Measurements from ENCODE around the gene CPA5.

CPA5 gene

DNA sequence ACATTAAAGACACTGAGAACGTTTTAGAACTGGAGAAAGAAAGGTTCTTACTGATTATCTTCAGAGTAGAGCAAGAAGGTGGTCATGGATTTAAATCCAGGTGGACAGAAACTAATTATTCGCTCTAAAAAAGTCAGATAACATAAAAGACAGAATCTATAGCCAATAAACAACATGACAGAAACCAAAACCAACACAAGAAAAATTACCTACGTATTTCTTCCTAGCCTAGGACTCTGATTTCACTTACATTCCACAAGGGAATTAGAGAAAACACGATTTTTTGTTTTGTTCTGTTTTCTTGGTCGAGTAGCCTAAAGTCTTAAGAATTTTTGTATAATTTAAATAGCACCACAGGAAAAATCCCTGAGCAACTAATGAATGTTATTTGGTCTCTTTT is 50.8 kb downstream of the CPA5 start:
- no peak for DNase-seq (ENCODE audit: low spot score)

DNA sequence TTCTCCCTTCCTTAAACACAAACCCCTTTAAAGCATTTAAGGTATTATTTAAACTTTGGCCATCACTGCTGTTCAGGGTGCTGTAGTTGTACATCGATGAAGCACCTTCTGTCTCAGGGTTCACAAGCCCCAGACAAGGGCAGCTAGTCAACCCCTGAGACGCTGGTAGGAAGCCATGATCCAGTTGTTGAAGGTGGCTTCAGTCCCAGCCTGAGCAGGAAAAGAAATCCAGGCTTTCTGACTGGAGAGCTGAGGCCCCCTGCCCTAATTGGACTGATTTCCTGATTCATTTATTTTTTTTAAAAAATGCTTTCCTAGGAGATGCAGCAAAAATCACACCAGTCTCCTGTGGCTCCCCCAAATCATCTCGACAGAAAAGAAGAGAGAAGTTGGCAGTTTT is 51.5 kb downstream of the CPA5 start:
- no peak for DNase-seq (ENCODE audit: low spot score)

DNA sequence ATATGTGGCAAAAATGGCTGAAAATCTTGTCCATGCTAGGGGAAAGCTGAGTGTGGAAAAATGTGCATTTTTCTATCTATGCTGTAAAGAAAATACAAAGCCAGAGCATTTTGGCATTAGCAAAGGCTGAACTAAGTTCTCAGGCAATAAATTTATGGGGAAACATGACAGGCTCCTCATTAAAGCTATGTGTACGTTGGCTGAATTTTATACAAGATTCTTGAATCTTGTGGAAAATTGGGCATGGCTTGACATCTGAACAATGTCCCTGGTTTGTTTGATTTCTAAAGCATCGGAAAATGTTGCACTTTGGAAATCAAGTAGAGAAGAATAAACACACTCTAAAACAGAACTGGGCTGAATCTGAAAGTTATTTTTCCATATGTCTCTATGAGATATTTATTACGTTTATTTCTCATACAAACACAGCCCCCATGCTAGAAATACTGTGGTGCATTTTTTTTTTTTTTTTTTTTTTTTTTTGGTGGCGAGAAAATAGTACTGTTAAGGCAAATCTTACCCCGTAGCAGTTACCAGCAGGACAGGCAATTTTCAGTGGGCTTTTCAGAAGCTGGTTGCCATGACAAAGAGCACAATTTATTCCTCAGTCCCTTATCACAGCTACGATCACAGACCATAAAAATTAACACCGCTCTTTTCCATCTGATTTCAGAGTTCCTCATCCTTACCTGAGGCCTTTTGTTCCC is 52.6 kb downstream of the CPA5 start:
- DNase-seq (ENCODE audit: low spot score) = no peak

DNA sequence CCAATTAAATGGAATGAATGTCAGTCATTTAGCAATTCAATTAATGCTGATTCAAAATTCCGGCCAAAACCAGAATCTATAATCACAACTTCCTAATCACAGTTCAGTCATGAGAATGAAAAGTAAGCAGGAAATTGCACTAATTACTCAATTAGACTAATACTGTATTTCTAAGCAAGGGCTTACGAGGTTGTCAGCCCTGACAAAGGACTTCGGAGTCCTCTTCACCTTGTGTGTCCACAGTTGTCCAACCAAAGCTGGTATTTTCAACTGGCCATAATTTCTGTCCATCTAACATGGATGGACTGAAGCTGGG is 53.1 kb downstream of the CPA5 start:
- DNase-seq (ENCODE audit: low spot score) = no peak

DNA sequence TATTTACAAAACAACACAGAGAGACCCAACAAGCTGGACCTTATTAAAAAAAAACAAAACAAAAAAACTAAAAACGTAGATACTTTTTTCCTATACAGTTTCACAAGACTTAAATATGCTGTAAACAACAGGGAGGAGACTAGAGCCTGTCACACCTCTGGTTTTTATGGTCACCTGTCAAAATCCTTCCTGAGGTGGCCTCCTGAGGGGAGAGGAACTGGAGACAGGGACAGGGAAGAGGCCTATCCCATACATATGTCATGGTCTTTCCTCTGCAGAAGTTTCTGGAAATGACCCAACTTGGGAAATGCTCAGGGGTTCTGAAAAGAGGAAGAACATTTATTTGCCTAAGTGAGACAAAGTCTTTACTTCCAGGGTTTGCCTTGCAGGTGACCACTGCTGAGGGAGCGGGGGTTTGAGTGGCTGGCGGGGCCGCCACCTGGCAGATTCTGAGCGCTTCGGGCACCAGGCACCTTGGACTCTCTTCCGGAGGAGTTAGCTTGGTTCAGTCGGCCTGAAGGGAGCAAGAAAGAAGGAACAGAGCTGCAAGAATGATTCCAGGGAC is 54.0 kb downstream of the CPA5 start:
- no peak for DNase-seq (ENCODE audit: low spot score)

DNA sequence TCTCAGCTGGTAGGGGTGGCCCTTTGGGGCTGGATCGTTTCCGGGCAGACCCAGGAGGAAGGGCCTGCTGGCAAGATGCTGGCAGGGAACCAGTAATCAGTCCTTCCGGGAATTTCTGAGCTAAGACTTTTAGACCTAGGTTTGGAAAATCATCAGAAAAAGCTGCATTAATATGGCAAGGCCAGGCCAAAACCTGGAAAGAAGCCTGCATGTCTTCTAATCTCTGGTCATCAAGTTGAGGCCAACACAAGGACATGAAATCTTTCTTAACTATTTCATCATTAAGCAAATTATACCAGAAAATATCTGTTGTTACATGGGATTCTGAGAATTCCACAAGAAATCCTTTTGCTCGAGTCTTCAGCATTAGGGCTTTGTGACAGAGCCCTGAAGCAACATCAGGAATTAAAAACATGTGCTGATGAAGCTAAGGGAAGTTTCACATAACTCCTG is 55.5 kb downstream of the CPA5 start:
- no peak for DNase-seq (ENCODE audit: low spot score)

DNA sequence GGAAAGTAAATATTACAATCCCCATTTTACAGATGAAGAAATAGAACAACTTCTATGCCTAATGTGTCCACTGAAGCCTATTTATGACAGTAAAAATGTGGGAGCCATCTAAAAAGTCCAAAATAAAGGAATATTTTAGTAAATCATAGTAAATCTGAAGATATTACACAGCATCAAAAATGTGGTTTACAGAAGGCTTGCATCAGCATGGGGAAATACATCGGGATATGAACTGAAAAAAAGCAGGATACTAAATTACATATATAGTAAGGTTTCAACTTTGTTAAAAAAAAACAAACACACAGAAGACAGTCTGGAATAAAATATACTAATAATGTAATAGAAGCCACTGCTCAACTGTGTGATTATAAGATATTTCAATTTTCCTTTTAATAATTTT is 56.5 kb downstream of the CPA5 start:
- DNase-seq (ENCODE audit: low spot score) = no peak

DNA sequence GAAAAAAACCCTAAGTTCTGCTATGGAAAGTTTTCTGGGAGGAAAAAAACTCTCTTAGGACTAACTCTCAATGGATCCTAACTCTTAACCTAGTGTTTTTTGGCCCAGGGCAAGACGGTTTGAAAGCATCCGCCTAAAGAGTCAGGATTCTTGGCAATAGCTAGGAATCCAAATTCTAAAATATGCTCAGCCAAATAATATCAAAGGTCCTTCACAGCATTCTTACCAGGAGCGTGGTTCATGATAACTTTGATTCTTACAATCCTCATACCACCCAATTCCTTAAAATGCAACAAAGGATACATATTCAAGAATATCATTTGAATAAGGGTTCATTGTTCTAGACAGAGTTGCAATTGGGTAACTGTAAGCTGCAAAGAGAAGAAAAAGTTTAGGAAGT is 57.0 kb downstream of the CPA5 start:
- DNase-seq (ENCODE audit: low spot score) = no peak

DNA sequence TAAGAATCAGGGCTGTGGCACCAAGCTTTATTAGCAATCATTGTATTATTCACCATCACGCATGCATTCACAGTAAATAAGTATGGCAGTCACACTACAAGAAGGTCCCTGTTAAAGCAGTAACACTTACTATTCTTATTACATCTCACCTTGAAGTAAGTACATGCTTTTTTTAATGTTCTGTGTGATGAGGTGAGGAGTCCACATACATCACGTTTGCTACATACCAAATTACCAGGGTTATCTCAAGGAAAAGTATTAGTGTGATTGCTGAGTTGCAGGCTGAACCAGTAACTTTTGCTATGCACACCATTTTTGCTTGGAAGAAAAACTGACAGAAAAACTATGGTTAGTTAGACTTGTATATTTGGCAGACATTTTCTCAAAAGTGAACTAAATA is 60.4 kb downstream of the CPA5 start:
- DNase-seq (ENCODE audit: low spot score) = no peak

DNA sequence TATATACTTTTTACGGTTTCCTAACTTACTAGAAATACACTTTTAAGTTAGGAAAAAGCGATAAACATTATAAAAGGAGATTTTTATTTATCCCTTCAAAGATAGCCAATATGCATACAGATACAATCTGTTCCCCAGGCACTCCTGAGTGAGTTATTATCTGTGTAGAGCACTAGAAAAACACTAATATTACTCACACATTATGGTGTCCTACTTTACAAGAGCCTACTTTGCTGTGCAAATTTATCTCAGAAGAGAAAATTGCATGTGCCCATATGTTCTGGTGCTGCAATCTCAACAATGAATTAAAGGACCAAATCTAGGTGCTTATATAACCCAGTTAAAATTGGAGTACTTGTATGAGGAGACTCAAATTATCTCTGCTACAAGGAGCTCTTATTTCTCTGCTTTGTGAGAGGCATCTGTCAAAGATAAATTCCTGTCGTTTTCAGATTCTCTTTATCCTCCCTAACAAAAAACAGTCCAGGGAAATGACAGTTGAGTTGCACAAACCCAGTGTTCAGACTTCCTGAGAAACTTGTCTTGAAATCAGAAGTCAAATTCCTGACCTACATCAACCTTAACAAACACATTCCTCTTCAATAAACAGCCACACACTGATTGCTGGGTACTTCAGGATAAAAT is 64.6 kb downstream of the CPA5 start:
- DNase-seq (ENCODE audit: low spot score) = no peak

DNA sequence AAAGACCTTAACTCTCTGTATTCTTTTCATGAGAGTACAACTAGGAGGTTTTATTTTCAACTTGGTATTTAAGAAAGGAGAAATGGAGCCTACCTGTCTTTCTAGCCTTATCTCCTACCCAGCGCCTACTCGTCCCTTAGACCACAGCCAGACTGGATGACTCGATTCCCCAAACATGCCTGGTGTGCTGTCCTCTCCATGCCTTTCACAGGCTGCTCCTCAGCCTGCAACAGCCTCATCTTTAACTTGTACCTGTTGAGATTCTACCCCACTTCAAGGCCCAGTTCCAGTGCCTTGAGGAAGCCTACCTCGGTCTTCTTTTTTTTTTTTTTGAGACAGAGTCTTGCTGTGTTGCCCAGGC is 65.1 kb downstream of the CPA5 start:
- no peak for DNase-seq (ENCODE audit: low spot score)

DNA sequence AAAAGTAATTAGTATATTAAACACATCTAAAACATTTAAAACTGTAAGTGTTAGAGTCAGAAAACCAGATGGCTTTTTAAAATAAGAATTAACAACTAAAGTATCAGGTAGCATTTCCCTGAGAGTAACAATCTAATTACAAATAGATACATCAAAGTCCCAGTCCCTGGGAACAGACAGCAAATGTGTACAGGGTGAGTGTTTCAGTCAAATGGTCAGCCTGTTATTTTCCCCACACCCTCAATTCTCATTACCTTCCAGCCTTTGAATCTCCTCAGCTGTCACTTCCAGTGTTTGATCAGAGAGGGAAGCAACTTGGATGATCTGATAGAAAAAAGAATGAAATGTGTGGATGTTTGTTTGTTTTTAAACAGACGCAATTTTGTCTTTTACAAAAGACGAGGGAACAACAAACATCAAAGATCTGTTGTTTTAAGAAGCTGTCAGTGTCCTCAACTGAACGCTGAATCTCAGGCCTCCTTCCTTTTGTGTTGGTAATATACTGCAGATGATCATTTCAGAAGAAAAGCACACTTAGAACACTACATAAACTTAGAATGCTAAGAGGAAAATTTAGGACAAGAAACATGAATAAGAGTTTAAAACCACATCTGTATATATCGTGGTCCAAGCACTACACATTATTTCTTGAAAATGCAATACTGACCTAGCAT is 66.4 kb downstream of the CPA5 start:
- no peak for DNase-seq (ENCODE audit: low spot score)

DNA sequence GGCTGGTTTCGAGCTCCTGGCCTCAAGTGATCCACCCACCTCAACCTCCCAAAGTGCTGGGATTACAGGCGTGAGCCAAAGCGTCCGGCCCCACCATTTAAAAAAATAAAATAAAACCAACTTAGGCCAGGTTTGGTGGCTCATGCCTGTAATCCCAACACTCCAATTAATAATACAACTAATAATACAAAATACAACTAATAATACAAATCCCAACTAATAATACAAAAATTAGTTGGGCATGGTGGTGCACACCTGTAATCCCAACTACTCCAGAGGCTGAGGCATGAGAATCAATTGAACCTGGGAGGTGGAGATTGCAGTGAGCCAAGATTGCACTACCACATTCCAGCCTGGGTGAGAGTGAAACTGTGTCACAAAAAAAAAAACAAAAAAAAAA is 68.6 kb downstream of the CPA5 start:
- DNase-seq (ENCODE audit: low spot score) = no peak

DNA sequence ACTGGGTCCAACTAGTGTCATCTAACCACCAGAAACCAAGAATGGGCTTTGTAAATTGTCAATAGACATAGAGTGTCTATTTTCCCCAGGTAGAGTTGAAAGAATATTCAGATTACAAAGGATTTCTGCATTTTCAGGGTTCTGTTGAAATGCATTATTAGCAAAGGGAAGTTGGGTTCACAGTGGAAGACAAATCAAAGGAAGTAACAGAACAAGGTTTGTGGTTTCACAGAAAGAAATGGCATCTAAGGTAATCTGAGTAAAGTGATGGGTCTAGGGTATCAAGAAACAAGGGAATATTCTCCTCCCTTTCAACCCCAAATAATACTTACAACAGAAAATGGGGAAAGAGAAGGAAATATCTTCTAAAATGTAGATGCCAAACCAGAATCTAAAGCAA is 70.4 kb downstream of the CPA5 start:
- no peak for DNase-seq (ENCODE audit: low spot score)

DNA sequence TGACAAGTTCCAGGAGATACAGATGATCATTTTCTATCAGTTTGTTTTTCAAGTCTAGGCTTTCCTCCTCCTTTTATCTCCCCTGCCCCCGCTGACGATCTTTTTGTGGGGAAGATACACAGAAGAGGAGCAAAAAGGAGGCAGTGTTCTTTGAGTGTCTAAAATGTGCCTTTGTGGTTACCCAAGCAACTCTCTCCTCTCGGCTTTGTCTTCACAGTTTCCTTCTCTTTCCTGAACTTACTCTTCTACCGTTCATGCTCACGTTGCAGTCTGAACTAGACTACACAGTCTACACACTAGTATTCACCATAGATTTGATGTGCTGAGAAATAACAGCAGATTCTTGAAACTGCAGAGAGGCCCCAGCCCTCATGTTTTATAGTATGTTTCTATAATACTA is 72.6 kb downstream of the CPA5 start:
- DNase-seq (ENCODE audit: low spot score) = no peak

DNA sequence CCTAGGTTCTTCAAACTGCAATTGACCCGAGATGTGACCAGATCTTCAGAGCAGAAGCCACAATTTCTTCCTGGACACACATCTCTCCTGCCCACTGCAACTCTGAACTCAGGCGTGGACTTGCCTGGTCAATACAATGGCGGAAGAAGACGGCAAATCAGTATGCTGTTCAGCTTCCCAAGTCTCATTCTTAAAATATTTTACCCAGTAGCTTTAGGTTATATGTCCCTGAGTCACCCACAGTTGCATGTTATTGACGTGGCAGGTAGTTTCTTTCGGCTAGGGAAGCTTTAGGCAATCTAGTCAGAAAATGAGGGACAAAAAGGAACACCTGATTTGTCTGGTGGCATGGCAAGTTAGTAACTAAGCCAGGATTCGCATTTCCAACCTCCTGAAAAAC is 73.7 kb downstream of the CPA5 start:
- DNase-seq (ENCODE audit: low spot score) = no peak

All from SK-N-DZ (cell line).